C4-2B (cell line): Measurements from ENCODE around the gene ARHGAP45.

ENCODE experiments used
- CTCF ChIP-seq: fragments of 450-650 bp; conservative IDR thresholded peaks from 2 replicates; pipeline ENCODE4 v1.5.1; 2017; ENCODE audit warnings: mild to moderate bottlenecking
- ZFX ChIP-seq: fragments of 450-650 bp; IDR thresholded peaks from 2 replicates; pipeline ENCODE4 v1.6.1; 2017

- no peak for TF ChIP-seq CTCF
- TF ChIP-seq ZFX: no peak
These were observed 47.4 kb upstream of the ARHGAP45 start for GRCh38 chr19:1019616-1019961.
